Measurements from ENCODE around the gene MACROD1. TPM values are rescaled to one million over a fixed set of nuclear protein-coding genes. Genes with fewer than 3 reads are reported as not detected.
A peak's percentile ranks its signal among the peaks of the same experiment; 100 is the strongest.

Gene MACROD1
- total RNA-seq, 4 donors from 2014 or later: 29.2 to 64.6 (median 46.2) TPM

- WGBS: 63% methylated on average over 18 of the region's 26 CpGs
- Histone ChIP-seq H3K4me1 (peaks cover 28% of the 10 kb centered on the region), H3K36me3 (no peaks in the 10 kb centered on the region), H3K27me3 (no peaks in the 10 kb centered on the region), H3K4me3 (no peak overlapping the region), H3K27ac (no peak overlapping the region), H3K9me3 (no peaks in the 10 kb centered on the region)
- TF ChIP-seq, protein P1, sequence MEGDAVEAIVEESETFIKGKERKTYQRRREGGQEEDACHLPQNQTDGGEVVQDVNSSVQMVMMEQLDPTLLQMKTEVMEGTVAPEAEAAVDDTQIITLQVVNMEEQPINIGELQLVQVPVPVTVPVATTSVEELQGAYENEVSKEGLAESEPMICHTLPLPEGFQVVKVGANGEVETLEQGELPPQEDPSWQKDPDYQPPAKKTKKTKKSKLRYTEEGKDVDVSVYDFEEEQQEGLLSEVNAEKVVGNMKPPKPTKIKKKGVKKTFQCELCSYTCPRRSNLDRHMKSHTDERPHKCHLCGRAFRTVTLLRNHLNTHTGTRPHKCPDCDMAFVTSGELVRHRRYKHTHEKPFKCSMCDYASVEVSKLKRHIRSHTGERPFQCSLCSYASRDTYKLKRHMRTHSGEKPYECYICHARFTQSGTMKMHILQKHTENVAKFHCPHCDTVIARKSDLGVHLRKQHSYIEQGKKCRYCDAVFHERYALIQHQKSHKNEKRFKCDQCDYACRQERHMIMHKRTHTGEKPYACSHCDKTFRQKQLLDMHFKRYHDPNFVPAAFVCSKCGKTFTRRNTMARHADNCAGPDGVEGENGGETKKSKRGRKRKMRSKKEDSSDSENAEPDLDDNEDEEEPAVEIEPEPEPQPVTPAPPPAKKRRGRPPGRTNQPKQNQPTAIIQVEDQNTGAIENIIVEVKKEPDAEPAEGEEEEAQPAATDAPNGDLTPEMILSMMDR (IDR thresholded peaks at IDR 0.05): peak in 1 of 2 donors; percentile 31
- TF ChIP-seq EP300 (IDR thresholded peaks at IDR 0.05): no peak
- DNase-seq (ENCODE audit: low spot score in 2 of 2): no peak
Measured at GRCh38 chr11:64088162-64089026, 77.5 kb downstream of the MACROD1 start.

DNA sequence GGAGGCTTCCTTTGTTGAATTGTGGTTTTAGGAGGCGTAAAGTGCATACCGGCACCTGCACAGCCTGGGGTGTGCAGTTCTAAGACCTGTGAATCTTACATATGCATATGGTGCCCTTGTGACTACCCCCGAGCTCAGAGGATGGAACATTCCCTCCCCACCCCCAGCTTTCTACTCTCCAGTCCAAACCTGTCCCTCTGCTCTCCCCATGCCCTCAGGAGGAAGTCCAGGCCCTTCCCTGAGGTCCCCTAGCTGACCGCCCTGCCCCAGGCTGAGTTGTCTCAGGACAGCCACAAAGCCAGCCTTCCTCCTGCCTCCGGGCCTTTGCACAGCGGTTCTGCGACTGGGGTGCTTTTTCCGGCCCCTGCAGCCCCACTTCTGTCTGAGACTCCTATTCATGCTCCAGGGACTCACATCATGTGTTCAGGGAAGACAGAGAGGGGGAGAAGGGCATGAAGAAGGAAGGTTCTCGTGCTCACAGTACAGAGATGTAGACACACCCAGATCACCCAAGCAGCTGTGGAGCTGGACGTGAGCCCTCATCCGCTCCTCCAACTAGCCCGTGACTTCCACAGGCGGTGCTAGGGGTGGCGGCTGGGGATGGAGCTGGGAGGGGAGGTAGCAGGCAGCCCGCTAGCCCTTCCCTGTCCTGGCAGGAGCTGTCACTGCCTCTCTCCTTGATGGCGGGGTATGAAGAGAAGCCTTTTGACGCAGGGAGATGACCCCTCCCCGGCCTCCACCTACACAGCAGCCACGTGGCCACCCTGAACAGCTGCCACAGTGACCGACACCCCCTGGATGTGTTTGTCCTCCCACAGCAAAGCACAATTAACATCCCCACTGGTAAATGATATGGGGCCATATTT lies 79.4 kb downstream of the MACROD1 start:
- Histone ChIP-seq H3K4me1 (peaks cover 28% of the 10 kb centered on the region), H3K4me3 (no peak overlapping the region), H3K36me3 (no peaks in the 10 kb centered on the region), H3K27ac (no peak overlapping the region), H3K27me3 (no peaks in the 10 kb centered on the region), H3K9me3 (no peaks in the 10 kb centered on the region)
- TF ChIP-seq POLR2A (IDR thresholded peaks at IDR 0.05): no peak
- no peak for TF ChIP-seq POLR2AphosphoS5 (IDR thresholded peaks at IDR 0.05)
- TF ChIP-seq, protein P1 (IDR thresholded peaks at IDR 0.05): no peak
- no peak for TF ChIP-seq EP300 (IDR thresholded peaks at IDR 0.05)
- 53% methylated on average over 18 of the region's 20 CpGs for WGBS
- DNase-seq (ENCODE audit: low spot score in 2 of 2): no peak

GRCh38 chr11:64085906-64086257 lies 80.0 kb downstream of the MACROD1 start:
- Histone ChIP-seq H3K4me3 (no peak overlapping the region), H3K27ac (no peak overlapping the region), H3K4me1 (peaks cover 28% of the 10 kb centered on the region), H3K27me3 (no peaks in the 10 kb centered on the region), H3K36me3 (no peaks in the 10 kb centered on the region), H3K9me3 (no peaks in the 10 kb centered on the region)
- TF ChIP-seq POLR2A (IDR thresholded peaks at IDR 0.05) (no peak), POLR2AphosphoS5 (IDR thresholded peaks at IDR 0.05) (no peak), EP300 (IDR thresholded peaks at IDR 0.05) (no peak)
- TF ChIP-seq, protein P1 (IDR thresholded peaks at IDR 0.05): no peak
- DNase-seq (ENCODE audit: low spot score in 2 of 2): no peak
- 80% methylated on average over 1 of the region's 5 CpGs for WGBS

DNA sequence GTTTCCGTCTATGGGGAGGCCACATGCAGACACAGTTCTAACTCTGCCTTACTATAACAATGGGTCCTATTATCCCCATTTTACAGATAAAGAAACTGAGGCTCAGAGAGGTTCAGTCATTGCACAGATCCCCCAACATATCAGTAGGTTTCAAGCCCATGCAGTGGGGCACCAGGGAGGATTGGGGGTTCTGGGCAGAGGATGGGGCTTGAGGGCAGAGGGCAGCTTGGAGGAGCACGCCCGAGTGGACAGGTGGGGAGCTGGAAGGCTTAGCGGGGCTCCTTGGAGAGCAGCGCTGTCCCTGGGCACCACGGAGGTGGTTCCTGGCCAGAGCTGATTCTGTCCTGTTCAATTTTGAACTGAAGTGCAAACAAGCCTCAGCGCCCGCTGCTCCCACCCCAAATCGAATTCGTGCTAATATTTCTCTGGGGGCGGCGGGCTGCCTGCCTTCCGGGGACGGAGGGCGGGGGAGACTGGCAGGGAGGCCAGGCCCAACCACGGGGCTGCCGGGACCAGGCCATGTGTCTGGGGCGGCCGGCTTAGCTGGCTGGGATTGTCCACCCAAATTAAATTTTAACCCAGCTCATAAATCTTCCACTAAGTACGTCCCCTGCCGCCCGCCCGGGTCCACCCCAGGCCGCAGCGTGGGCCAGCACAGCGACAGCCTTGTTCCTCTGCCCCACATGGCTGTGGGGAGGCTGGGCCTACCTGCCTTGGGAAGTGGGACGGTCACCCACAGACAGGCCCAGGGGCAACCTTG lies 80.8 kb downstream of the MACROD1 start:
- no peaks in the 10 kb centered on the region for H3K36me3 ChIP-seq

More for the DNA sequence above, 80.8 kb downstream of the MACROD1 start:
- 81% methylated on average over 19 of the region's 27 CpGs for WGBS
- Histone ChIP-seq H3K4me1 (peaks cover 28% of the 10 kb centered on the region), H3K27ac (no peak overlapping the region), H3K27me3 (no peaks in the 10 kb centered on the region), H3K4me3 (no peak overlapping the region), H3K9me3 (no peaks in the 10 kb centered on the region)
- TF ChIP-seq EP300 (IDR thresholded peaks at IDR 0.05): no peak
- no peak for TF ChIP-seq POLR2A (IDR thresholded peaks at IDR 0.05)
- no peak for TF ChIP-seq POLR2AphosphoS5 (IDR thresholded peaks at IDR 0.05)
- TF ChIP-seq, protein P1 (IDR thresholded peaks at IDR 0.05): no peak
- no peak for DNase-seq (ENCODE audit: low spot score in 2 of 2)

Measured in suprapubic skin (tissue), 4 donors.